IMR-90 (cell line): ENCODE results near the gene CTNNA1. TPM values are rescaled to one million over a fixed set of nuclear protein-coding genes. Genes with fewer than 3 reads are reported as not detected.
"Not testable (repeated sequence)": the region's sequence is repeated elsewhere in the genome, so short reads cannot be mapped to it uniquely, and the experiment has no call there.

ENCODE experiments used
- ATAC-seq: fragments of 200-7000 bp; cut with Tn5 transposase; 2 replicates; pipeline ENCODE4 v1.9.1; 2020; ENCODE audit warnings: low read depth, mild to moderate bottlenecking, moderate library complexity
- BruUV-seq: library from RNA; stranded (reverse); fragments of 400-500 nt; replicated peaks from 2 replicates; lab custom pipeline; 2021; lab: Mats Ljungman, UMichigan
- CTCF ChIA-PET: fragments of 300-600 bp; formaldehyde crosslinking; extraction: SDS; loops from one replicate; lab custom pipeline; 2021; ENCODE audit warnings: antibody characterized with exemption; lab: Yijun Ruan, JAX
- POLR2A ChIA-PET: fragments of 300-600 bp; sonication (Branson Sonifier 250); formaldehyde crosslinking; loops from one replicate; lab custom pipeline; 2022; ENCODE audit warnings: antibody characterized with exemption; ENCODE audit not compliant: unreplicated experiment; lab: Charles Lee
- DNase-seq: peaks from one replicate; pipeline ENCODE4 v3.0.0; 2013
- H2AFZ ChIP-seq: replicated peaks from 2 replicates; pipeline ENCODE3; 2013; ENCODE audit warnings: low read length, mild to moderate bottlenecking; ENCODE audit not compliant: poor library complexity
- H2AK5ac ChIP-seq: 2 replicates; pipeline ENCODE4 v1.6.1; 2013; ENCODE audit warnings: low read depth, low read length, inconsistent platforms
- H2AK9ac ChIP-seq: replicated peaks from 2 replicates; pipeline ENCODE3; 2013; ENCODE audit warnings: mild to moderate bottlenecking, low read depth, low read length, moderate library complexity; ENCODE audit not compliant: poor library complexity
- H2BK120ac ChIP-seq: 2 replicates; pipeline ENCODE4 v1.6.1; 2013; ENCODE audit warnings: low read depth, low read length, inconsistent platforms
- H2BK15ac ChIP-seq: 3 replicates; pipeline ENCODE4 v1.6.1; 2013; ENCODE audit warnings: low read depth, low read length, inconsistent platforms
- H2BK20ac ChIP-seq: 2 replicates; pipeline ENCODE4 v1.6.1; 2013; ENCODE audit warnings: low read depth, mild to moderate bottlenecking, inconsistent platforms, low read length, moderate library complexity
- H2BK5ac ChIP-seq: 2 replicates; pipeline ENCODE4 v1.6.1; 2013; ENCODE audit warnings: mild to moderate bottlenecking, low read depth, low read length, inconsistent platforms; ENCODE audit not compliant: poor library complexity, severe bottlenecking
- H3K14ac ChIP-seq: replicated peaks from 2 replicates; pipeline ENCODE4 v1.6.1; 2013; ENCODE audit warnings: low read depth, low read length, inconsistent platforms
- H3K18ac ChIP-seq: 2 replicates; pipeline ENCODE4 v1.6.1; 2013; ENCODE audit warnings: low read depth, low read length, control low read depth
- H3K23ac ChIP-seq: 2 replicates; pipeline ENCODE4 v1.6.1; 2013; ENCODE audit warnings: low read depth, low read length, inconsistent platforms
- H3K27ac ChIP-seq: 2 replicates; pipeline ENCODE4 v1.5.1; 2013; ENCODE audit warnings: mild to moderate bottlenecking, control low read depth, low read length; ENCODE audit not compliant: insufficient read depth
- H3K27me3 ChIP-seq: 2 replicates; pipeline ENCODE4 v1.6.1; 2013; ENCODE audit warnings: low read length; ENCODE audit not compliant: control insufficient read depth, insufficient read depth
- H3K36me3 ChIP-seq: 2 replicates; pipeline ENCODE4 v1.6.1; 2013; ENCODE audit warnings: low read length, mixed read lengths; ENCODE audit not compliant: control insufficient read depth, insufficient read depth
- H3K4ac ChIP-seq: 2 replicates; pipeline ENCODE4 v1.6.1; 2013; ENCODE audit warnings: low read depth, low read length, inconsistent platforms
- H3K4me1 ChIP-seq: 2 replicates; pipeline ENCODE4 v1.6.1; 2013; ENCODE audit warnings: low read length, mixed read lengths; ENCODE audit not compliant: control insufficient read depth, insufficient read depth
- H3K4me2 ChIP-seq: 2 replicates; pipeline ENCODE4 v1.6.1; 2013; ENCODE audit warnings: low read depth, mild to moderate bottlenecking, control low read depth, low read length, moderate library complexity
- H3K4me3 ChIP-seq: 2 replicates; pipeline ENCODE4 v1.5.1; 2013; ENCODE audit warnings: low read depth, mild to moderate bottlenecking, control low read depth, low read length, moderate library complexity; ENCODE audit not compliant: insufficient read depth
- H3K56ac ChIP-seq: 2 replicates; pipeline ENCODE4 v1.6.1; 2013; ENCODE audit warnings: low read length, inconsistent platforms; ENCODE audit not compliant: insufficient read depth; ENCODE audit errors: extremely low read depth
- H3K79me1 ChIP-seq, 2 experiments: 2 replicates each; pipeline ENCODE4 v1.6.1; 2013; ENCODE audit warnings: low read length in 2 of 2, inconsistent platforms in 1 of 2, low read depth in 1 of 2
- H3K9ac ChIP-seq: 2 replicates; pipeline ENCODE4 v1.6.1; 2013; ENCODE audit warnings: low read depth, low read length, control low read depth
- H3K9me1 ChIP-seq: 2 replicates; pipeline ENCODE4 v1.6.1; 2013; ENCODE audit warnings: low read length, inconsistent platforms; ENCODE audit not compliant: insufficient read depth
- H3K9me3 ChIP-seq: 2 replicates; pipeline ENCODE4 v1.6.1; 2013; ENCODE audit warnings: low read length; ENCODE audit not compliant: control insufficient read depth, insufficient read depth
- H4K20me1 ChIP-seq: 2 replicates; pipeline ENCODE4 v1.6.1; 2013; ENCODE audit warnings: low read length, inconsistent platforms; ENCODE audit not compliant: insufficient read depth
- H4K5ac ChIP-seq: 2 replicates; pipeline ENCODE4 v1.6.1; 2013; ENCODE audit warnings: mild to moderate bottlenecking, low read depth, low read length, control low read depth
- H4K8ac ChIP-seq, 2 experiments: 2 replicates each; pipeline ENCODE4 v1.6.1; 2013; ENCODE audit warnings: low read depth in 2 of 2, low read length in 2 of 2, control low read depth in 1 of 2, inconsistent platforms in 1 of 2
- H4K91ac ChIP-seq: 2 replicates; pipeline ENCODE4 v1.6.1; 2013; ENCODE audit warnings: low read depth, low read length, inconsistent platforms; ENCODE audit not compliant: insufficient read depth
- WGBS, 2 experiments: methylation state at CpG; one replicate each; pipeline versions ENCODE4 v1.1.5 to v1.1.7; 2013; ENCODE audit warnings: missing lambda C conversion rate in 2 of 2; ENCODE audit not compliant: insufficient read length in 1 of 2; ENCODE audit errors: extremely low coverage in 2 of 2; 5-methylcytosine and 5-hydroxymethylcytosine counted together
- dilution Hi-C: fragments of 300-500 bp; cut with HindIII; formaldehyde crosslinking; loops from one replicate; pipeline ENCODE4 v1.14.3; 2018; ENCODE audit warnings: low sequenced_read_pairs; ENCODE audit not compliant: unreplicated experiment
- in situ Hi-C: fragments of 300-500 bp; cut with MboI; formaldehyde crosslinking; loops from 3 replicates; pipeline ENCODE4 v1.14.3; 2019; ENCODE audit warnings: low sequenced_read_pairs, inconsistent platforms, mixed read lengths
- intact Hi-C: fragments of 100-400 bp; cut with micrococcal nuclease; formaldehyde crosslinking; loops from 2 replicates; pipeline ENCODE4 v1.10.0; 2022
- polyA plus RNA-seq, 3 experiments: library from polyadenylated mRNA; depleted of rRNA; stranded (reverse); fragments of >200 nt; gene quantifications; 2 replicates each; pipeline ENCODE4 v1.2.3, GENCODE V29; 2012; ENCODE audit warnings: low replicate concordance in 1 of 3
- total RNA-seq: library from RNA; depleted of rRNA; stranded (reverse); fragments of >200 nt; gene quantifications from 2 replicates; pipeline ENCODE4 v1.2.3, GENCODE V29; 2012

The CTNNA1 gene
- total and polyA plus RNA-seq, 2 of the 4 experiments (the other 2 are of a cell fraction), result 220 to 471 TPM

- POLR2A ChIA-PET, result not testable (repeated sequence)
These were observed 22.7 kb upstream of the CTNNA1 start for GRCh38 chr5:138730496-138730895.

More at GRCh38 chr5:138730496-138730895, 22.7 kb upstream of the CTNNA1 start:
- H3K18ac ChIP-seq, H3K4me3 ChIP-seq, H3K36me3 ChIP-seq, H3K4ac ChIP-seq, H4K8ac ChIP-seq, H3K9me1 ChIP-seq, dilution Hi-C loops, H4K91ac ChIP-seq, DNase-seq, H2BK5ac ChIP-seq, H2AK9ac ChIP-seq, H3K9ac ChIP-seq, CTCF ChIA-PET, H3K79me1 ChIP-seq, H3K14ac ChIP-seq, H3K23ac ChIP-seq, H2BK20ac ChIP-seq, H4K20me1 ChIP-seq, H4K5ac ChIP-seq, H3K9me3 ChIP-seq, H3K4me1 ChIP-seq, H3K56ac ChIP-seq, H2BK15ac ChIP-seq, in situ Hi-C loops, BruUV-seq, H2AK5ac ChIP-seq, ATAC-seq, H2BK120ac ChIP-seq, H2AFZ ChIP-seq, intact Hi-C loops, H3K4me2 ChIP-seq, H3K27ac ChIP-seq: not testable (repeated sequence)
- 100% methylated on average over 5 of the region's 12 CpGs; no CpG with 5 or more reads in 1 of the 2 experiments for WGBS, 2 experiments
- H3K27me3 ChIP-seq, result peaks cover 12% of the 10 kb centered on the region
